BE2C (cell line): ENCODE data around the gene DDX10.

Source experiments
- DNase-seq: peaks from one replicate; pipeline ENCODE4 v3.0.0-alpha.2; 2020
- H3K27me3 ChIP-seq: fragments of 250-450 bp; sonication (Bioruptor Pico); 2 replicates; pipeline ENCODE4 v1.5.1; 2020; ENCODE audit warnings: mild to moderate bottlenecking
- H3K36me3 ChIP-seq: fragments of 250-450 bp; sonication (Bioruptor Pico); 2 replicates; pipeline ENCODE4 v1.5.1; 2020; ENCODE audit warnings: mild to moderate bottlenecking
- H3K4me1 ChIP-seq: fragments of 250-450 bp; sonication (Bioruptor Pico); 2 replicates; pipeline ENCODE4 v1.5.1; 2020
- H3K4me3 ChIP-seq: 2 replicates; pipeline ENCODE4 v1.5.1; 2011; ENCODE audit warnings: low read depth, low read length
- H3K9me3 ChIP-seq: fragments of 250-450 bp; sonication (Bioruptor Pico); 2 replicates; pipeline ENCODE4 v1.5.1; 2020
- TF ChIP-seq, protein P1 (sequence below): IDR thresholded peaks from 2 replicates; pipeline ENCODE4 v1.5.1; 2012; ENCODE audit warnings: mild to moderate bottlenecking, low read depth, low read length

Gene DDX10

DNA sequence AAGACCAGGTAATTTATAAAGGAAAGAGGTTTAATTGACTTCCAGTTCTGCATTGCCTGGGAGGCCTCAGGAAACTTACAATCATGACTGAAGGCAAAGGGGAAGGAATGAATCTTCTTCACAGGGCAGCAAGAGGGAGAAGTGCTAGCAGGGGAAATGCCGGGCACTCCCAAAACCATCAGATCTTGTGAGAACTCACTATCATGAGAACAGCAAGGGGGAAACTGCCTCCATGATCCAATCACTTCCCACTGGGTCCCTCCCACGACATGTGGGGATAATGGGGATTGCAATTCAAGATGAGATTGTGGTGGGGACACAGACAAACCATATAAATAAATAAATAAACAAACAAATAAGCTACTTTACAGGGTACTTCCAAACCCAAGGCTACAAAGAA, 42.5 kb upstream of the DDX10 start:
- TF ChIP-seq, protein P1, sequence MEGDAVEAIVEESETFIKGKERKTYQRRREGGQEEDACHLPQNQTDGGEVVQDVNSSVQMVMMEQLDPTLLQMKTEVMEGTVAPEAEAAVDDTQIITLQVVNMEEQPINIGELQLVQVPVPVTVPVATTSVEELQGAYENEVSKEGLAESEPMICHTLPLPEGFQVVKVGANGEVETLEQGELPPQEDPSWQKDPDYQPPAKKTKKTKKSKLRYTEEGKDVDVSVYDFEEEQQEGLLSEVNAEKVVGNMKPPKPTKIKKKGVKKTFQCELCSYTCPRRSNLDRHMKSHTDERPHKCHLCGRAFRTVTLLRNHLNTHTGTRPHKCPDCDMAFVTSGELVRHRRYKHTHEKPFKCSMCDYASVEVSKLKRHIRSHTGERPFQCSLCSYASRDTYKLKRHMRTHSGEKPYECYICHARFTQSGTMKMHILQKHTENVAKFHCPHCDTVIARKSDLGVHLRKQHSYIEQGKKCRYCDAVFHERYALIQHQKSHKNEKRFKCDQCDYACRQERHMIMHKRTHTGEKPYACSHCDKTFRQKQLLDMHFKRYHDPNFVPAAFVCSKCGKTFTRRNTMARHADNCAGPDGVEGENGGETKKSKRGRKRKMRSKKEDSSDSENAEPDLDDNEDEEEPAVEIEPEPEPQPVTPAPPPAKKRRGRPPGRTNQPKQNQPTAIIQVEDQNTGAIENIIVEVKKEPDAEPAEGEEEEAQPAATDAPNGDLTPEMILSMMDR: no peak
- no peak for DNase-seq
- peaks cover 15% of the 10 kb centered on the region for H3K27me3 ChIP-seq

DNA sequence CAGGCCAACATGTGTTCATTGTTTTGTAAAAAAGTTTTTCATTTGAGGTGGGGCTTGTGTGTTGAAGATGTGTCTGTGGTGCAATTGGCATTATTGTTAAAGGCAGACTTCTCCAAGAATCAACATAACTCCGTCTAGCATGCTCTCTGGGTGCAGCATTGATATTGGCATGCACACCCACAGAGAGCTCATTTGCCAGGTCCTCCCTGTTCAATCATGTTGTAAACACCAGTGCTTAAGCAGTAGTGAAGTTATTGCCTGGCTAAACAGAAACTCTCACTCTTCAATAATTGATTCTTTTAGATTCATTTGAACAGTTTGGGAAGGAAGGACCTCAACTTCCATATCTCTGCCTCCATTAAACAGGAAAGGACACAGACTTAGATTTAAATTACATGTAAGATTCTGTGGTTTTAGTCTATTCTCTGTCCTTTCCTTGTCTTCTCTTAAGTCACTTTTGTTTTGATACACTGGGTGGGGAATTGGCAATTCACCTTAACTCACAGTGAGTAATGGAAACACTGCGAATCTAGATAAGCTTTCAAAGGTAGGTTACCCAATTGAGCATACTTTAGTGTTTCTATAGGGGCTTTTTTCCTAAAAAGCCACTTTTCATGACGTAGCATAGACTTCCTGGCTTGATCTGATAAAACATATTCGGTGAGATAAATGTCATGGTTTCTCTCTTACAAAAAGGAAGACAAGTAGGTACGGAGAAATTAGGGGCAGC, 40.5 kb upstream of the DDX10 start:
- Histone ChIP-seq H3K36me3 (no peaks in the 10 kb centered on the region), H3K4me1 (no peaks in the 10 kb centered on the region), H3K4me3 (no peak overlapping the region), H3K9me3 (no peaks in the 10 kb centered on the region), H3K27me3 (peaks cover 6% of the 10 kb centered on the region)
- TF ChIP-seq, protein P1: no peak
- DNase-seq: no peak

More for the DNA sequence above, 42.5 kb upstream of the DDX10 start:
- Histone ChIP-seq H3K36me3 (no peaks in the 10 kb centered on the region), H3K4me3 (no peak overlapping the region), H3K9me3 (no peaks in the 10 kb centered on the region), H3K4me1 (no peaks in the 10 kb centered on the region)

DNA sequence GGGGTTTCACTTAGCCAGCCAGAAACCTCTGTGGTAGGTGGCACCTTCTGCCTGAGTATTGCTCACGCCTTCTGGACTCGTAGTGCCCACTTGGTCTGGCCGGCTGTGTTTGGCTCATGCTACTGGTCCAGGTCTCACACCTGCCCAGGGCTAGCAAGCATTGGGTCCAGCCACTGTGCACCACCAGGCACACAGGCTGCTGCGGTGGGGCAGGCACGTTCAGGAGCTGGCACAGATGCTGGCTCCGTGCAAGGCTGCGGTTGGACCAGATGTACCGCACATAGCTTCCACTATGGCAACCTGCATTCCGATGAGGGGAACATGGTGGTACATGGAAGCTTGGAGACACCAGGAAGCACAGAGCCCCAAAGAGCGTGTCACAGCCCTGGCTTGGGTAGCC, 36.5 kb upstream of the DDX10 start:
- H3K4me1 ChIP-seq: no peaks in the 10 kb centered on the region
- no peaks in the 10 kb centered on the region for H3K36me3 ChIP-seq
- DNase-seq: no peak
- TF ChIP-seq, protein P1: no peak
- H3K27me3 ChIP-seq: no peaks in the 10 kb centered on the region; the same call in 1 of the 2 replicates
- H3K9me3 ChIP-seq: no peaks in the 10 kb centered on the region
- H3K4me3 ChIP-seq: no peak overlapping the region

DNA sequence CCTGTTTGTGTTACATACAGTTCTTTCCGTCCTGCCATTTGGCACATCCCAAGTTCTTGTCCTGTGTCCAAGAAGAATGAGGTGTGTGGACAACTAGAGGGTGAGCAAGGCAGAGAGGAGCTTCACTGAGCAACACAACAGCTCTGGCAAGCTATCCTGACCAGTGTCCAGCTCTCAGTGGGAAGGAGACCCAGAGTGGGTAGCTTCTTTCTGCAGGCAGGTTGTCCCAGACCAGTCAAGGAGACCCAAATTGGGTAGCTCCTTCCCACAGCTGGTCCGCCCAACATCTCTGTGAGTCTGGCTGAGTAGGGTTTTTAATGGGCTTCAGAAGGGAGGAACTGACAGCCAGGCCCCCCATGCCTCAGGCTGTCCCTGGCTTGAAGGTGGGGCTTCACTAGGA, 36.1 kb upstream of the DDX10 start:
- no peaks in the 10 kb centered on the region for H3K9me3 ChIP-seq
- no peaks in the 10 kb centered on the region; the same call in 1 of the 2 replicates for H3K27me3 ChIP-seq
- H3K4me1 ChIP-seq: no peaks in the 10 kb centered on the region
- no peaks in the 10 kb centered on the region for H3K36me3 ChIP-seq
- no peak overlapping the region for H3K4me3 ChIP-seq
- no peak for DNase-seq
- TF ChIP-seq, protein P1: no peak

DNA sequence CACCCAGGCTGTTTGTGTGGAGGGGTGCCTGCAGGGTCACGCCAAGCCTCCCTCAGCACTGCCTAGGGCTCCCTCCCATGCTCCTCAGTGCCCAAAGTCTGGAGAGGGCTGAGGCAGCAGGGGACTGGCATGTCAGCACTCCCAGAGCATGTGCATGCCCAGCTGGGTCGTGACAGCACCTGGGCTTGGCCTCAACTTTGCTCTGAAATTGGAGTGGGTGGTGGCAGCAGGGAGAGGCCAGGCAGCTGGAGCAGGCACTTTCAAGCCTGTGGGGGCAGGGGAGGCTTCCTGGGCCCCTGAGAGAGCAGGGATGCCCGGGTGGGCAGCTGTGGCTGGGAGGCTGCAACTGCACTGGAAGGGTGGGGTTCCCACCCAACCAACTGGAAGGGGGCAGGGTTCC, 35.6 kb upstream of the DDX10 start:
- H3K36me3 ChIP-seq: no peaks in the 10 kb centered on the region
- no peaks in the 10 kb centered on the region for H3K9me3 ChIP-seq
- TF ChIP-seq, protein P1: no peak
- DNase-seq: no peak
- no peaks in the 10 kb centered on the region; the same call in 1 of the 2 replicates for H3K27me3 ChIP-seq
- H3K4me1 ChIP-seq: no peaks in the 10 kb centered on the region
- H3K4me3 ChIP-seq: no peak overlapping the region

DNA sequence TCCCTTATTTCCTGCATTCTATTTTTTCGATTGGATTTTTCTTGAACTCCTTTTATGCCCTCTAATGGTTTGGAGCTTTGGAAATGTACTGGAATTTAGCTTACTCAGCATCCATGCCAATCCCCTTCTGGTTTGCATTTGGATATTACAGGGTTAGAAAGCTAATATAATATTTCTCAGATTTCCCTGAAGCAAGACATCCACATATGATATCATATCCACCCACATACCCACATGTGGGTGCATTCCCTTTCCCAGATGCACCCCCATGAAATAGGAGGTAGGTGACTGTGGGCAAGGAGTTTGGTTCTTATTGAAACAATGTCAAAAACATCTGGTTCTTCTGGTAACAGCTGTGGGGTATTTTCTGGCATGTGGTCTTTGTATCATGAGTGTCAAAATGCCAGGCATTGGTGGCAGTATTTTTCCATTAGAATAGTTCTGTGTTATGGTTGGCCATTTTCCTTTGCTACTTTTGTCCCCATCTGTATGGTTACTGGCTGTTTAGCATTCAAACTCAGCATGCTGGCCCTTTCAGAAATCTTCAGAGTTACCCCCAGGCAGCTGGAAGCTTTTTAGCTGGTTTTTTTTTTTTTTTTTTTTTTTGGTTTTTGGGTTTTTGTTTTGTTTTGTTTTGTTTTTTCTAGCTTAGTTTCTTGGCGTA, 32.7 kb upstream of the DDX10 start:
- Histone ChIP-seq H3K4me1 (no peaks in the 10 kb centered on the region), H3K4me3 (no peak overlapping the region), H3K9me3 (no peaks in the 10 kb centered on the region), H3K36me3 (no peaks in the 10 kb centered on the region), H3K27me3 (peaks cover 5% of the 10 kb centered on the region; the same call in 1 of the 2 replicates)
- TF ChIP-seq, protein P1: no peak
- no peak for DNase-seq
